T-helper 2 cell treated with Interferon-gamma antibody and Interleukin-4, amounts not matched to agents 5 μg/mL and 100 μg/mL, for 36 hours (primary cell): ENCODE measurements around the gene PRDM1.

ENCODE experiments used
- DNase-seq: peaks from one replicate; pipeline ENCODE4 v3.0.0; 2021; ENCODE audit warnings: low spot score
- H3K27ac Mint-ChIP-seq: one replicate; pipeline ENCODE4 v1.8.0; 2021; ENCODE audit warnings: mild to moderate bottlenecking, mixed read lengths
- H3K27me3 Mint-ChIP-seq: one replicate; pipeline ENCODE4 v1.8.0; 2021; ENCODE audit warnings: low read depth, mixed read lengths
- H3K36me3 Mint-ChIP-seq: one replicate; pipeline ENCODE4 v1.8.0; 2021; ENCODE audit warnings: low read depth, mixed read lengths
- H3K4me1 Mint-ChIP-seq: one replicate; pipeline ENCODE4 v1.8.0; 2021; ENCODE audit warnings: low read depth, mixed read lengths
- H3K4me3 Mint-ChIP-seq: one replicate; pipeline ENCODE4 v1.8.0; 2022; ENCODE audit warnings: mild to moderate bottlenecking, moderate library complexity, mixed read lengths
- H3K9me3 Mint-ChIP-seq: one replicate; pipeline ENCODE4 v1.8.0; 2021; ENCODE audit warnings: mixed read lengths

PRDM1 gene

GRCh38 chr6:106107043-106107613 lies 21.0 kb downstream of the PRDM1 start:
- Mint-ChIP-seq H3K4me1 (peaks cover 63% of the 10 kb centered on the region), H3K9me3 (no peaks in the 10 kb centered on the region), H3K36me3 (peaks cover 73% of the 10 kb centered on the region), H3K27me3 (no peaks in the 10 kb centered on the region), H3K4me3 (no peak overlapping the region), H3K27ac (peak overlapping the region; percentile 54)
- no peak for DNase-seq

- Mint-ChIP-seq H3K36me3 (peaks cover 63% of the 10 kb centered on the region), H3K27ac (no peak overlapping the region), H3K4me1 (peaks cover 63% of the 10 kb centered on the region), H3K4me3 (no peak overlapping the region), H3K27me3 (no peaks in the 10 kb centered on the region), H3K9me3 (no peaks in the 10 kb centered on the region)
- DNase-seq, result no peak
Observed at GRCh38 chr6:106108129-106108528, 22.0 kb downstream of the PRDM1 start.

GRCh38 chr6:106109029-106109428 lies 22.9 kb downstream of the PRDM1 start:
- peaks cover 63% of the 10 kb centered on the region for H3K4me1 Mint-ChIP-seq
- no peak for DNase-seq
- no peaks in the 10 kb centered on the region for H3K27me3 Mint-ChIP-seq
- peaks cover 55% of the 10 kb centered on the region for H3K36me3 Mint-ChIP-seq
- H3K27ac Mint-ChIP-seq, result no peak overlapping the region
- no peak overlapping the region for H3K4me3 Mint-ChIP-seq
- no peaks in the 10 kb centered on the region for H3K9me3 Mint-ChIP-seq

- Mint-ChIP-seq H3K4me1 (peaks cover 71% of the 10 kb centered on the region), H3K9me3 (no peaks in the 10 kb centered on the region), H3K27me3 (no peaks in the 10 kb centered on the region), H3K36me3 (peaks cover 45% of the 10 kb centered on the region), H3K27ac (peak overlapping the region; percentile 4), H3K4me3 (no peak overlapping the region)
- no peak for DNase-seq
Observed at GRCh38 chr6:106110164-106110826, 24.2 kb downstream of the PRDM1 start.

GRCh38 chr6:106112433-106112832 lies 26.3 kb downstream of the PRDM1 start:
- peaks cover 25% of the 10 kb centered on the region for H3K36me3 Mint-ChIP-seq
- no peaks in the 10 kb centered on the region for H3K9me3 Mint-ChIP-seq
- DNase-seq, result no peak
- peak overlapping the region; percentile 84 for H3K27ac Mint-ChIP-seq
- H3K27me3 Mint-ChIP-seq, result no peaks in the 10 kb centered on the region
- peaks cover 75% of the 10 kb centered on the region for H3K4me1 Mint-ChIP-seq
- peak overlapping the region; percentile 69 for H3K4me3 Mint-ChIP-seq

- H3K27ac Mint-ChIP-seq, result peak overlapping the region; percentile 89
- peak overlapping the region; percentile 69 for H3K4me3 Mint-ChIP-seq
Observed at GRCh38 chr6:106113256-106113959, 27.3 kb downstream of the PRDM1 start.

GRCh38 chr6:106114492-106114891 lies 28.4 kb downstream of the PRDM1 start:
- Mint-ChIP-seq H3K4me1 (peaks cover 85% of the 10 kb centered on the region), H3K27ac (peak overlapping the region; percentile 89), H3K4me3 (peak overlapping the region; percentile 69), H3K27me3 (no peaks in the 10 kb centered on the region), H3K36me3 (peaks cover 16% of the 10 kb centered on the region), H3K9me3 (no peaks in the 10 kb centered on the region)
- peak; percentile 87 for DNase-seq

More at GRCh38 chr6:106113256-106113959, 27.3 kb downstream of the PRDM1 start:
- H3K9me3 Mint-ChIP-seq, result no peaks in the 10 kb centered on the region
- H3K36me3 Mint-ChIP-seq, result peaks cover 18% of the 10 kb centered on the region
- H3K4me1 Mint-ChIP-seq, result peaks cover 80% of the 10 kb centered on the region
- no peaks in the 10 kb centered on the region for H3K27me3 Mint-ChIP-seq
- DNase-seq, result no peak

GRCh38 chr6:106115286-106115685 lies 29.1 kb downstream of the PRDM1 start:
- no peak overlapping the region for H3K4me3 Mint-ChIP-seq
- peaks cover 11% of the 10 kb centered on the region for H3K36me3 Mint-ChIP-seq
- DNase-seq, result no peak
- H3K27me3 Mint-ChIP-seq, result no peaks in the 10 kb centered on the region
- no peaks in the 10 kb centered on the region for H3K9me3 Mint-ChIP-seq
- peaks cover 89% of the 10 kb centered on the region for H3K4me1 Mint-ChIP-seq
- peak overlapping the region; percentile 12 for H3K27ac Mint-ChIP-seq

GRCh38 chr6:106116125-106116832 lies 30.1 kb downstream of the PRDM1 start:
- Mint-ChIP-seq H3K4me3 (no peak overlapping the region), H3K27ac (peak overlapping the region; percentile 33), H3K4me1 (peaks cover 90% of the 10 kb centered on the region), H3K36me3 (peaks cover 12% of the 10 kb centered on the region), H3K9me3 (no peaks in the 10 kb centered on the region), H3K27me3 (no peaks in the 10 kb centered on the region)
- no peak for DNase-seq

GRCh38 chr6:106117579-106117978 lies 31.4 kb downstream of the PRDM1 start:
- Mint-ChIP-seq H3K4me1 (peaks cover 86% of the 10 kb centered on the region), H3K4me3 (peak overlapping the region; percentile 51), H3K27ac (peak overlapping the region; percentile 83), H3K27me3 (no peaks in the 10 kb centered on the region), H3K9me3 (no peaks in the 10 kb centered on the region), H3K36me3 (peaks cover 12% of the 10 kb centered on the region)
- DNase-seq, result peak; percentile 56

- Mint-ChIP-seq H3K9me3 (no peaks in the 10 kb centered on the region), H3K27me3 (no peaks in the 10 kb centered on the region), H3K4me1 (peaks cover 80% of the 10 kb centered on the region), H3K4me3 (peak overlapping the region; percentile 8), H3K36me3 (peaks cover 12% of the 10 kb centered on the region), H3K27ac (peak overlapping the region; percentile 58)
- no peak for DNase-seq
Observed at GRCh38 chr6:106118835-106119431, 32.8 kb downstream of the PRDM1 start.

GRCh38 chr6:106119546-106119945 lies 33.4 kb downstream of the PRDM1 start:
- no peak for DNase-seq
- Mint-ChIP-seq H3K4me1 (peaks cover 78% of the 10 kb centered on the region), H3K27ac (peak overlapping the region; percentile 37), H3K9me3 (no peaks in the 10 kb centered on the region), H3K27me3 (no peaks in the 10 kb centered on the region), H3K4me3 (peak overlapping the region; percentile 8), H3K36me3 (peaks cover 12% of the 10 kb centered on the region)

GRCh38 chr6:106120006-106120405 lies 33.9 kb downstream of the PRDM1 start:
- Mint-ChIP-seq H3K27ac (peak overlapping the region; percentile 37), H3K4me1 (peaks cover 75% of the 10 kb centered on the region), H3K27me3 (no peaks in the 10 kb centered on the region), H3K9me3 (no peaks in the 10 kb centered on the region), H3K36me3 (peaks cover 12% of the 10 kb centered on the region), H3K4me3 (no peak overlapping the region)
- DNase-seq, result no peak
